NCI-H345 (cell line): ENCODE data around the gene TLE5.
"Not testable (repeated sequence)": the region's sequence is repeated elsewhere in the genome, so short reads cannot be mapped to it uniquely, and the experiment has no call there.

Experiments used
- DNase-seq: peaks from one replicate; lab custom pipeline; 2025; lab: John Stamatoyannopoulos, UW

Gene TLE5

GRCh38 chr19:3096267-3096901 lies 34.1 kb upstream of the TLE5 start:
- no peak for DNase-seq

- DNase-seq, result no peak
Measured at GRCh38 chr19:3095441-3096191, 33.3 kb upstream of the TLE5 start.

GRCh38 chr19:3094601-3095440 lies 32.5 kb upstream of the TLE5 start:
- no peak for DNase-seq

- not testable (repeated sequence) for DNase-seq
Measured at GRCh38 chr19:3089299-3089855, 27.1 kb upstream of the TLE5 start.

GRCh38 chr19:3087769-3088168 lies 25.5 kb upstream of the TLE5 start:
- no peak for DNase-seq

- DNase-seq, result no peak
Measured at GRCh38 chr19:3084943-3085342, 22.6 kb upstream of the TLE5 start.

GRCh38 chr19:3083964-3084363 lies 21.7 kb upstream of the TLE5 start:
- DNase-seq, result no peak

GRCh38 chr19:3082331-3082730 lies 20.0 kb upstream of the TLE5 start:
- DNase-seq, result no peak

GRCh38 chr19:3080286-3080685 lies 18.0 kb upstream of the TLE5 start:
- DNase-seq, result no peak

GRCh38 chr19:3079578-3079977 lies 17.3 kb upstream of the TLE5 start:
- no peak for DNase-seq

- peak; percentile 75 for DNase-seq
Measured at GRCh38 chr19:3075605-3076431, 13.5 kb upstream of the TLE5 start.

- no peak for DNase-seq
Measured at GRCh38 chr19:3073931-3074595, 11.8 kb upstream of the TLE5 start.

- peak; percentile 50 for DNase-seq
Measured at GRCh38 chr19:3073159-3073563, 10.9 kb upstream of the TLE5 start.

GRCh38 chr19:3071768-3072167 lies 9.5 kb upstream of the TLE5 start:
- DNase-seq, result no peak

- no peak for DNase-seq
Measured at GRCh38 chr19:3068071-3068470, 5.8 kb upstream of the TLE5 start.

GRCh38 chr19:3067563-3067962 lies 5.3 kb upstream of the TLE5 start:
- DNase-seq, result no peak

- no peak for DNase-seq
Measured at GRCh38 chr19:3066482-3067049, 4.3 kb upstream of the TLE5 start.

GRCh38 chr19:3065675-3066357 lies 3.5 kb upstream of the TLE5 start:
- no peak for DNase-seq

- no peak for DNase-seq
Measured at GRCh38 chr19:3064011-3064330, 1.7 kb upstream of the TLE5 start.
